ENCODE data around the gene HACE1.

- TF ChIP-seq, protein P1, sequence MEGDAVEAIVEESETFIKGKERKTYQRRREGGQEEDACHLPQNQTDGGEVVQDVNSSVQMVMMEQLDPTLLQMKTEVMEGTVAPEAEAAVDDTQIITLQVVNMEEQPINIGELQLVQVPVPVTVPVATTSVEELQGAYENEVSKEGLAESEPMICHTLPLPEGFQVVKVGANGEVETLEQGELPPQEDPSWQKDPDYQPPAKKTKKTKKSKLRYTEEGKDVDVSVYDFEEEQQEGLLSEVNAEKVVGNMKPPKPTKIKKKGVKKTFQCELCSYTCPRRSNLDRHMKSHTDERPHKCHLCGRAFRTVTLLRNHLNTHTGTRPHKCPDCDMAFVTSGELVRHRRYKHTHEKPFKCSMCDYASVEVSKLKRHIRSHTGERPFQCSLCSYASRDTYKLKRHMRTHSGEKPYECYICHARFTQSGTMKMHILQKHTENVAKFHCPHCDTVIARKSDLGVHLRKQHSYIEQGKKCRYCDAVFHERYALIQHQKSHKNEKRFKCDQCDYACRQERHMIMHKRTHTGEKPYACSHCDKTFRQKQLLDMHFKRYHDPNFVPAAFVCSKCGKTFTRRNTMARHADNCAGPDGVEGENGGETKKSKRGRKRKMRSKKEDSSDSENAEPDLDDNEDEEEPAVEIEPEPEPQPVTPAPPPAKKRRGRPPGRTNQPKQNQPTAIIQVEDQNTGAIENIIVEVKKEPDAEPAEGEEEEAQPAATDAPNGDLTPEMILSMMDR (conservative IDR thresholded peaks at IDR 0.05 in 1 of 2, IDR thresholded peaks at IDR 0.05 in 1 of 2; ENCODE audit: extremely low read depth in 1 of 2, insufficient read depth in 1 of 2, low read depth in 1 of 2, low read length in 2 of 2), result no peak
- no peak for TF ChIP-seq EZH2 (IDR thresholded peaks at IDR 0.05; ENCODE audit: borderline replicate concordance, low read length)
Observed at GRCh38 chr6:104788400-104788799, 71.3 kb downstream of the HACE1 start.

Measured in mammary epithelial cell (primary cell).